ENCODE measurements around the gene ASIC2. TPM values are rescaled to one million over a fixed set of nuclear protein-coding genes. Genes with fewer than 3 reads are reported as not detected.

Gene ASIC2
- total RNA-seq, 2 experiments from 2014 or later, result not detected

- CTCF ChIA-PET, result interaction anchor here (1.1 to 1.7 kb wide), 6 partner anchors 10 to 41 kb away, joined by 3 to 6 read pairs (median 4); no protein-coding TSS in a partner anchor
- H3K27me3 Mint-ChIP-seq, result peaks cover 35% of the 10 kb centered on the region
- H3K4me1 Mint-ChIP-seq (ENCODE audit: low read depth), result no peaks in the 10 kb centered on the region
- intact Hi-C loops (cut with micrococcal nuclease), result no loop called here
- ATAC-seq (no peak), DNase-seq (peak; percentile 34)
- no peaks in the 10 kb centered on the region for H3K9me3 Mint-ChIP-seq
- TF ChIP-seq CTCF (IDR thresholded peaks at IDR 0.05), result peak; percentile 57
- H3K36me3 Mint-ChIP-seq (ENCODE audit: low read depth), result no peaks in the 10 kb centered on the region
- POLR2A ChIA-PET, result no interaction called here
- no peak overlapping the region for H3K4me3 Mint-ChIP-seq
- H3K27ac Mint-ChIP-seq, result no peak overlapping the region
These were observed 254.4 kb downstream of the ASIC2 start for GRCh38 chr17:33038740-33039139.

- H3K4me1 Mint-ChIP-seq (ENCODE audit: low read depth), result no peaks in the 10 kb centered on the region
- no peak for TF ChIP-seq CTCF (IDR thresholded peaks at IDR 0.05)
- no peak for DNase-seq
- ChIA-PET POLR2A (no interaction called here), CTCF (no interaction called here)
- H3K9me3 Mint-ChIP-seq, result no peaks in the 10 kb centered on the region
- H3K36me3 Mint-ChIP-seq (ENCODE audit: low read depth), result no peaks in the 10 kb centered on the region
- H3K4me3 Mint-ChIP-seq, result no peak overlapping the region
- peaks cover 31% of the 10 kb centered on the region for H3K27me3 Mint-ChIP-seq
- no peak overlapping the region for H3K27ac Mint-ChIP-seq
- no peak for ATAC-seq
- intact Hi-C loops (cut with micrococcal nuclease), result no loop called here
These were observed 259.9 kb downstream of the ASIC2 start for GRCh38 chr17:33033176-33033575.

- DNase-seq (no peak), ATAC-seq (no peak)
- TF ChIP-seq CTCF (IDR thresholded peaks at IDR 0.05), result no peak
- ChIA-PET POLR2A (no interaction called here), CTCF (no interaction called here)
- intact Hi-C loops (cut with micrococcal nuclease), result no loop called here
- no peaks in the 10 kb centered on the region for H3K36me3 Mint-ChIP-seq (ENCODE audit: low read depth)
- H3K27me3 Mint-ChIP-seq, result peaks cover 6% of the 10 kb centered on the region
- no peak overlapping the region for H3K27ac Mint-ChIP-seq
- H3K4me3 Mint-ChIP-seq, result no peak overlapping the region
- H3K4me1 Mint-ChIP-seq (ENCODE audit: low read depth), result no peaks in the 10 kb centered on the region
- H3K9me3 Mint-ChIP-seq, result no peaks in the 10 kb centered on the region
These were observed 264.3 kb downstream of the ASIC2 start for GRCh38 chr17:33028778-33029177.

DNA sequence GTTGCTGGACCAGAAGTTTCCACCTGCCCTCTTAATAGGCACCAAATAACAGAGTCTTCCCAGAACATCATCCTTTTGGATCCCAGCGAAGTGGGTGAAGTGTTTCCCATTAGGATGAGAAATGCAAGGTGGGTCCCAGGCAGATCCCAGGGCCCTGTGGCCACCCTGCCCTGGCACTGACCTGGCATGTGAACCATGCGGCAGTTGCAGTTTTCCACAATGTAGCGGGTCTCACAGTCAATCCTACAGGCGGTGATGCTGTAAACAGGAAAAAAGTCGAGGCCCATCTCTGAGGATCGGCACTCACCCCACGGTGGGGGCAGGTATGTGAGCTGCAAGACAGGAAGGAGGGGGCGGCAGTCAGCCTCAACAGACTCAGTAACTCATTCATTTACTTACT lies 265.0 kb downstream of the ASIC2 start:
- CTCF ChIA-PET, result no interaction called here
- no peak for DNase-seq
- POLR2A ChIA-PET, result no interaction called here
- H3K36me3 Mint-ChIP-seq (ENCODE audit: low read depth), result no peaks in the 10 kb centered on the region
- no peak overlapping the region for H3K4me3 Mint-ChIP-seq
- no peak overlapping the region for H3K27ac Mint-ChIP-seq
- peaks cover 6% of the 10 kb centered on the region for H3K27me3 Mint-ChIP-seq
- no peaks in the 10 kb centered on the region for H3K4me1 Mint-ChIP-seq (ENCODE audit: low read depth)
- no peaks in the 10 kb centered on the region for H3K9me3 Mint-ChIP-seq
- intact Hi-C loops (cut with micrococcal nuclease), result no loop called here
- no peak for ATAC-seq
- TF ChIP-seq CTCF (IDR thresholded peaks at IDR 0.05), result no peak

DNA sequence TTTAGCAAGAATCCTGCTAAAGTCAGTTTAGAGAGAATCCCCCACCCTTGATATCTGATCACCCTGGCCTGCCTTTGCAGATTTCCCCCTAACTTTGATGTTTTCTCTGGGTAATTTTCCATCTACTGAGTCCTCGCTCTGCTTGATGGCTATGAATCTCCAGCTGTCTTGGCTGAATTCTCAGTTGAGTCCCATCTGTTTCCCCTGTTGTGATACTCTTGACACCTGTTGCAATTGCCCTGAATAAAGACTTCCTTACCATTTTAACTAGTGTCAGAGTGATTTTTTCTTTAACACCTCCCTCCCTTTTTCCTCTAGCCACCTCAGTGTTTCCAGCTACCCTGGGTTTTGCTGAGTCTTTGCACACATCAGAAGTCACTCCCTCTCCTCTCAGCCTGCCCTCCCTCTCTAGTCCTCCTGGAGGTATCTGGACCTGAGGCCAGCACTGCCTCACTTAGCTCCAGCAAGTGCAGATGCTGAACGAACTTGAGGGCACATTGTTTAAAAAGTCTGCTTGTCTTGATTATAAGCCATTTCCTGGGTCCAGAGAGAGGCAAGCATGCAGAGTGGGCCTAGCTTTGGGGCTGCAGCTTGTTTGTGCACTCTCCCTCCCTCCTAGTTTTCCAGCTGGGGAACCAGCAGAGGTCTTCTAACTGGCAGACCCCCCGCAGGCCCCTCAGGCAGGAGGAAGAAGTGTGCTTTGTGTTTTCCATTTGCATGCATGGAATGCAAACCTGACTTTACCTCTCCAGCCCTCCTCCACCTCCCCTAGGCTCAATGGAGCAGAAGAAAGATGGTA lies 268.2 kb downstream of the ASIC2 start:
- CTCF ChIA-PET, result no interaction called here

More for the DNA sequence above, 268.2 kb downstream of the ASIC2 start:
- no peak overlapping the region for H3K27ac Mint-ChIP-seq
- TF ChIP-seq CTCF (IDR thresholded peaks at IDR 0.05), result no peak
- POLR2A ChIA-PET, result no interaction called here
- DNase-seq (no peak), ATAC-seq (no peak)
- intact Hi-C loops (cut with micrococcal nuclease), result no loop called here
- no peaks in the 10 kb centered on the region for H3K36me3 Mint-ChIP-seq (ENCODE audit: low read depth)
- no peaks in the 10 kb centered on the region for H3K4me1 Mint-ChIP-seq (ENCODE audit: low read depth)
- H3K9me3 Mint-ChIP-seq, result no peaks in the 10 kb centered on the region
- H3K4me3 Mint-ChIP-seq, result no peak overlapping the region
- no peaks in the 10 kb centered on the region for H3K27me3 Mint-ChIP-seq

All from activated CD8-positive, alpha-beta T cell treated with anti-CD3 and anti-CD28 coated beads for 36 hours (primary cell).